ENCODE results near the gene POU2F1. TPM values are rescaled to one million over a fixed set of nuclear protein-coding genes. Genes with fewer than 3 reads are reported as not detected.
"Not testable (repeated sequence)": the region's sequence is repeated elsewhere in the genome, so short reads cannot be mapped to it uniquely, and the experiment has no call there.

Gene POU2F1
- total RNA-seq, 2 experiments from 2014 or later: 20.3 to 21.6 TPM

GRCh38 chr1:167312871-167313270 lies 92.2 kb downstream of the POU2F1 start:
- CTCF ChIA-PET: no interaction called here
- Mint-ChIP-seq H3K4me3 (no peak overlapping the region), H3K27ac (peak overlapping the region; percentile 8), H3K36me3 (ENCODE audit: low read depth) (peaks cover 30% of the 10 kb centered on the region), H3K9me3 (ENCODE audit: low read depth) (peaks cover 14% of the 10 kb centered on the region), H3K4me1 (peaks cover 12% of the 10 kb centered on the region), H3K27me3 (no peaks in the 10 kb centered on the region)
- intact Hi-C loops (cut with DNase I, micrococcal nuclease): no loop called here
- POLR2A ChIA-PET: no interaction called here
- no peak for DNase-seq
- peak; percentile 89 for ATAC-seq

GRCh38 chr1:167314671-167315070 lies 94.0 kb downstream of the POU2F1 start:
- Mint-ChIP-seq H3K36me3 (ENCODE audit: low read depth) (peaks cover 45% of the 10 kb centered on the region), H3K9me3 (ENCODE audit: low read depth) (peaks cover 26% of the 10 kb centered on the region), H3K4me3 (no peak overlapping the region), H3K4me1 (peaks cover 12% of the 10 kb centered on the region), H3K27ac (no peak overlapping the region), H3K27me3 (no peaks in the 10 kb centered on the region)
- ChIA-PET POLR2A (no interaction called here), CTCF (interaction anchor here (0.7 kb wide), 1 partner anchor 248 kb away, joined by 3 read pairs; no protein-coding TSS in a partner anchor)
- no peak for ATAC-seq
- DNase-seq: no peak
- intact Hi-C loops (cut with DNase I, micrococcal nuclease): no loop called here

DNA sequence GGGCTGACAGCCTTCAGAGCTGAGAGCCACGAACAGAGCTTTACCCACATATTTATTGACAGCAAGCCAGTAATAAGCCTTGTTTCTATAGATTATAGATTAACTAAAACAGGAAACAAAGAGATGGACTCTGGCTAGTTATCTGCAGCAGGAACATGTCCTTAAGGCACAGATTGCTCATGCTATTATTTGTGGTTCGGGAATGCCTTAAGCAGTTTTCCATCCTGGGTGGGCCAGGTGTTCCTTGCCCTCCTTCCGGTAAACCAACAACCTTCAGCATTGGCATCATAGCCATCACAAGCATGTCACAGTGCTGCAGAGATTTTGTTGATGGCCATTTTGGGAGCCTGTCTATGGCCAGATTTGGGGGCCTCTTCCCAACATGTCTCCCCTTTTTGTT lies 96.8 kb downstream of the POU2F1 start:
- ChIA-PET CTCF (interaction anchor here (0.6 kb wide), 1 partner anchor 216 kb away, joined by 6 read pairs; no protein-coding TSS in a partner anchor), POLR2A (no interaction called here)
- no peak overlapping the region for H3K4me3 Mint-ChIP-seq
- no peak overlapping the region for H3K27ac Mint-ChIP-seq
- DNase-seq (no peak), ATAC-seq (no peak)
- H3K36me3 Mint-ChIP-seq (ENCODE audit: low read depth): peaks cover 67% of the 10 kb centered on the region
- peaks cover 6% of the 10 kb centered on the region for H3K4me1 Mint-ChIP-seq
- peaks cover 48% of the 10 kb centered on the region for H3K9me3 Mint-ChIP-seq (ENCODE audit: low read depth)
- intact Hi-C loops (cut with DNase I, micrococcal nuclease): no loop called here
- no peaks in the 10 kb centered on the region for H3K27me3 Mint-ChIP-seq

GRCh38 chr1:167319206-167319605 lies 98.5 kb downstream of the POU2F1 start:
- POLR2A ChIA-PET; ATAC-seq; intact Hi-C loops (cut with DNase I, micrococcal nuclease); H3K4me3 Mint-ChIP-seq; H3K27me3 Mint-ChIP-seq; H3K4me1 Mint-ChIP-seq; DNase-seq; H3K27ac Mint-ChIP-seq: not testable (repeated sequence)
- H3K36me3 Mint-ChIP-seq (ENCODE audit: low read depth): peaks cover 76% of the 10 kb centered on the region
- CTCF ChIA-PET: interaction anchor here (1.0 to 1.6 kb wide), 2 partner anchors 16 to 51 kb away, joined by 3 read pairs; no protein-coding TSS in a partner anchor
- peaks cover 56% of the 10 kb centered on the region for H3K9me3 Mint-ChIP-seq (ENCODE audit: low read depth)

- H3K4me1 Mint-ChIP-seq: no peaks in the 10 kb centered on the region
- DNase-seq: no peak
- no peak for ATAC-seq
- intact Hi-C loops (cut with DNase I, micrococcal nuclease): no loop called here
- no peak overlapping the region for H3K4me3 Mint-ChIP-seq
- H3K27me3 Mint-ChIP-seq: no peaks in the 10 kb centered on the region
- peaks cover 54% of the 10 kb centered on the region for H3K9me3 Mint-ChIP-seq (ENCODE audit: low read depth)
- H3K27ac Mint-ChIP-seq: no peak overlapping the region
- ChIA-PET CTCF (no interaction called here), POLR2A (no interaction called here)
- peaks cover 69% of the 10 kb centered on the region for H3K36me3 Mint-ChIP-seq (ENCODE audit: low read depth)
Measured at GRCh38 chr1:167322483-167322882, 101.8 kb downstream of the POU2F1 start.

- no peak for ATAC-seq
- H3K36me3 Mint-ChIP-seq (ENCODE audit: low read depth): peaks cover 46% of the 10 kb centered on the region
- H3K27ac Mint-ChIP-seq: no peak overlapping the region
- peaks cover 35% of the 10 kb centered on the region for H3K9me3 Mint-ChIP-seq (ENCODE audit: low read depth)
- intact Hi-C loops (cut with DNase I, micrococcal nuclease): no loop called here
- POLR2A ChIA-PET: no interaction called here
- H3K4me3 Mint-ChIP-seq: no peak overlapping the region
- peaks cover 14% of the 10 kb centered on the region for H3K4me1 Mint-ChIP-seq
- DNase-seq: no peak
- CTCF ChIA-PET: no interaction called here
- H3K27me3 Mint-ChIP-seq: no peaks in the 10 kb centered on the region
Measured at GRCh38 chr1:167325151-167325550, 104.5 kb downstream of the POU2F1 start.

- no peak for DNase-seq
- peaks cover 28% of the 10 kb centered on the region for H3K36me3 Mint-ChIP-seq (ENCODE audit: low read depth)
- ChIA-PET POLR2A (no interaction called here), CTCF (no interaction called here)
- no peak overlapping the region for H3K27ac Mint-ChIP-seq
- peaks cover 10% of the 10 kb centered on the region for H3K9me3 Mint-ChIP-seq (ENCODE audit: low read depth)
- no peak for ATAC-seq
- H3K4me1 Mint-ChIP-seq: peaks cover 37% of the 10 kb centered on the region
- no peaks in the 10 kb centered on the region for H3K27me3 Mint-ChIP-seq
- no peak overlapping the region for H3K4me3 Mint-ChIP-seq
- intact Hi-C loops (cut with DNase I, micrococcal nuclease): no loop called here
Measured at GRCh38 chr1:167328306-167328815, 107.7 kb downstream of the POU2F1 start.

DNA sequence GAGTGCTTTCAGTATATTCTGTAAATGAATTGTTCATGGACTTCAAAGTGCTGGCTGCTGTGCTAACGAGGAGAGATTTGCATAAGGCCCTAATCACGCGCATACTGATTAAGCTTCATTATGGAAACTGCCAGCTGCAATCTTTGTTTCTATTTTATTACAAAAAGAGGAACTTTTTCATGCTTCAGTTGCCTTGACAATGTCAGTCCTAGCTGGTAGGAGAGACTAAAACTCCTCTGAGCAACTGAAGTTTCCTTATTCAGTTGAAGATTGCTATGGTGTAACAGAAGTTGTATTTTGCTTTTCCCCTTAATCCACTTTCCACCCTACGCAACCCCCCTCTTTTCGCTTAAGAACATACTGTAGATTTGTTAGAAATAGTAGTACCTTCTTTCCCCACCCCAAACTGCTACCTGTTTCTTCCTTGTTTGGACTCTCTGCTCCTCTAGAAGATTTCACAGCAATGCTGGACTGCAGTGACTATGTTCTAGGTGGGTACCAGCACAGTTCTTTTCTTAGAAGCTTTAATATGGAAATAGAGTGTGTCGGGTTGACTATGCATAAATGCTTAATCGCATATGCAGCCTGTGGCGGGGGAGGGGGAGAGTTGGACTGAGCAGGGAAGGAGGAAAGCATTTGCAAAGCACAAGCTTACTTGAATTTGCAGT lies 108.3 kb downstream of the POU2F1 start:
- Mint-ChIP-seq H3K4me1 (peaks cover 37% of the 10 kb centered on the region), H3K27ac (no peak overlapping the region), H3K27me3 (no peaks in the 10 kb centered on the region), H3K4me3 (no peak overlapping the region), H3K9me3 (ENCODE audit: low read depth) (peaks cover 9% of the 10 kb centered on the region), H3K36me3 (ENCODE audit: low read depth) (peaks cover 30% of the 10 kb centered on the region)
- no peak for ATAC-seq
- CTCF ChIA-PET: interaction anchor here (0.6 to 1.4 kb wide), 3 partner anchors 45 to 191 kb away, joined by 3 to 5 read pairs (median 3); no protein-coding TSS in a partner anchor
- intact Hi-C loops (cut with DNase I, micrococcal nuclease): no loop called here
- POLR2A ChIA-PET: no interaction called here
- peak; percentile 17 for DNase-seq

GRCh38 chr1:167330601-167331293 lies 110.1 kb downstream of the POU2F1 start:
- no peak overlapping the region for H3K27ac Mint-ChIP-seq
- ATAC-seq: peak; percentile 60
- peaks cover 37% of the 10 kb centered on the region for H3K4me1 Mint-ChIP-seq
- CTCF ChIA-PET: interaction anchor here (1.4 kb wide), 1 partner anchor 71 kb away, joined by 5 read pairs; no protein-coding TSS in a partner anchor
- no peak for DNase-seq
- intact Hi-C loops (cut with DNase I, micrococcal nuclease): no loop called here
- no peak overlapping the region for H3K4me3 Mint-ChIP-seq
- H3K36me3 Mint-ChIP-seq (ENCODE audit: low read depth): peaks cover 24% of the 10 kb centered on the region
- H3K27me3 Mint-ChIP-seq: no peaks in the 10 kb centered on the region
- peaks cover 4% of the 10 kb centered on the region for H3K9me3 Mint-ChIP-seq (ENCODE audit: low read depth)
- POLR2A ChIA-PET: no interaction called here

DNA sequence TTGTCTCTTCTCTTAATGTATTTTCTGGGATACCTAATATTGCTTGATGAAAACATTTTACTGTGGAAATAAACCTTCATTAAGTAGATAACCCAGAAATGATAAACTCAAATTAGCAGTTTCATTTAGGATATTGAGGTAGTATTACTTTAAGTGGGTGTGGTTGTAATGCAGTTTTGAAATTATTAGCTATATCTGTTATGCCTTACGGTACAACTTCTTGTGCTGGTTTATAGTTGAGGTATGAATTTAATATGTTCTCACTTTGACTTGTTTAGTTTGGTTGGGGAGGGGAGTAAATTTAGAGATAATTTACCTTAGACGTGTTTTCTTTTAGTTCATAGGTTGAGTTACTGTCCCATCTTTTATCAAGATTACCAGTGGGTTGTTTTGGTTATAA lies 111.0 kb downstream of the POU2F1 start:
- CTCF ChIA-PET: no interaction called here
- DNase-seq: no peak
- H3K4me3 Mint-ChIP-seq: no peak overlapping the region
- H3K4me1 Mint-ChIP-seq: peaks cover 37% of the 10 kb centered on the region
- no peak for ATAC-seq
- POLR2A ChIA-PET: no interaction called here
- no peaks in the 10 kb centered on the region for H3K27me3 Mint-ChIP-seq
- H3K9me3 Mint-ChIP-seq (ENCODE audit: low read depth): peaks cover 6% of the 10 kb centered on the region
- no peak overlapping the region for H3K27ac Mint-ChIP-seq
- intact Hi-C loops (cut with DNase I, micrococcal nuclease): no loop called here
- H3K36me3 Mint-ChIP-seq (ENCODE audit: low read depth): peaks cover 21% of the 10 kb centered on the region

GRCh38 chr1:167332503-167332902 lies 111.8 kb downstream of the POU2F1 start:
- intact Hi-C loops (cut with DNase I, micrococcal nuclease): no loop called here
- H3K27ac Mint-ChIP-seq: no peak overlapping the region
- peaks cover 37% of the 10 kb centered on the region for H3K4me1 Mint-ChIP-seq
- H3K9me3 Mint-ChIP-seq (ENCODE audit: low read depth): peaks cover 10% of the 10 kb centered on the region
- no peaks in the 10 kb centered on the region for H3K27me3 Mint-ChIP-seq
- DNase-seq (no peak), ATAC-seq (no peak)
- ChIA-PET POLR2A (no interaction called here), CTCF (interaction anchor here (1.0 kb wide), 1 partner anchor 64 kb away, joined by 4 read pairs; no protein-coding TSS in a partner anchor)
- H3K4me3 Mint-ChIP-seq: no peak overlapping the region
- H3K36me3 Mint-ChIP-seq (ENCODE audit: low read depth): peaks cover 27% of the 10 kb centered on the region

DNA sequence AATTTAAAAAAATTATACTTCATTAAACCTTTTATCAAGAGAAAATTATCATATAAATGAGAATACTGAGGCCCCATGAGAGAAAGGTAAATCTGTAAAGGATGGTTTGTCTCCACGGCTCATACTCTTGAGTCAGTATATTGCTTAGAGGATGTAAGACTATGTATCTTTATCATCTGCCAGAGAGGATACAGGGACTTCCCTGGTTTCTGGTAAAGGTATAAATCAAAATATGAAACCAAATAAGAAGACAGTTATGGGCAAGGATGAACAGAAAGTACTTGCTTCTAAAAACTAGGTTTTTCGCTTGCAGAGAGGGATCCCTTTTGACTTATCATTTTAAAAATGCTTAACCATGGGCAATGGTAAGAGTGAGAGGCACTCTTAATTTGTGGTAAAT lies 112.4 kb downstream of the POU2F1 start:
- peaks cover 37% of the 10 kb centered on the region for H3K4me1 Mint-ChIP-seq

More for the DNA sequence above, 112.4 kb downstream of the POU2F1 start:
- Mint-ChIP-seq H3K27me3 (no peaks in the 10 kb centered on the region), H3K4me3 (no peak overlapping the region), H3K27ac (no peak overlapping the region), H3K9me3 (ENCODE audit: low read depth) (peaks cover 12% of the 10 kb centered on the region), H3K36me3 (ENCODE audit: low read depth) (peaks cover 32% of the 10 kb centered on the region)
- ATAC-seq: no peak
- CTCF ChIA-PET: interaction anchor here (1.0 kb wide), 1 partner anchor 65 kb away, joined by 4 read pairs; no protein-coding TSS in a partner anchor
- POLR2A ChIA-PET: no interaction called here
- DNase-seq: no peak
- intact Hi-C loops (cut with DNase I, micrococcal nuclease): no loop called here

Measured in activated CD4-positive, alpha-beta T cell treated with anti-CD3 and anti-CD28 coated beads for 36 hours (primary cell).